Keratinocyte (primary cell): ENCODE measurements around the gene SMC4. TPM values are rescaled to one million over a fixed set of nuclear protein-coding genes. Genes with fewer than 3 reads are reported as not detected.

ENCODE experiments used
- DNase-seq: peaks from one replicate; pipeline ENCODE4 v3.0.0-alpha.2; 2011; ENCODE audit warnings: low read depth, missing footprints, low spot score
- FAIRE-seq: peaks from 2 replicates; lab custom pipeline; 2011; peaks lifted over from hg19 to GRCh38; lab: Jason Lieb, UNC
- H2AFZ ChIP-seq: 2 replicates; pipeline ENCODE4 v1.6.0; 2012; ENCODE audit warnings: low read length, control low read depth, inconsistent platforms; ENCODE audit not compliant: control insufficient read depth
- H3K27ac ChIP-seq: 2 replicates; pipeline ENCODE4 v1.5.1; 2011; ENCODE audit warnings: low read length; ENCODE audit not compliant: control insufficient read depth, insufficient read depth
- H3K27me3 ChIP-seq: 3 replicates; pipeline ENCODE4 v1.6.0; 2011; ENCODE audit warnings: low read length; ENCODE audit not compliant: control insufficient read depth, insufficient read depth; ENCODE audit errors: extremely low read depth
- H3K36me3 ChIP-seq, 2 experiments: 2 replicates in 1 of 2; 3 replicates in 1 of 2; pipeline ENCODE4 v1.5.1; 2011; ENCODE audit warnings: low read length in 2 of 2, mild to moderate bottlenecking in 1 of 2; ENCODE audit not compliant: control insufficient read depth in 2 of 2, insufficient read depth in 2 of 2; ENCODE audit errors: extremely low read depth in 1 of 2
- H3K4me1 ChIP-seq: 3 replicates; pipeline ENCODE4 v1.5.1; 2011; ENCODE audit warnings: low read length; ENCODE audit not compliant: control insufficient read depth, insufficient read depth; ENCODE audit errors: extremely low read depth
- H3K4me2 ChIP-seq: 3 replicates; pipeline ENCODE4 v1.6.0; 2011; ENCODE audit warnings: low read depth, low read length; ENCODE audit not compliant: control insufficient read depth, insufficient read depth; ENCODE audit errors: extremely low read depth
- H3K4me3 ChIP-seq, 3 experiments: fragments of 200-600 bp in 1 of 3; sonication (generic) in 1 of 3; 2 replicates in 2 of 3; 3 replicates in 1 of 3; pipeline ENCODE4 v1.5.1; 2011 to 2016; ENCODE audit warnings: low read length in 3 of 3, mild to moderate bottlenecking in 3 of 3, control low read depth in 2 of 3, inconsistent platforms in 1 of 3, low read depth in 1 of 3, mixed read lengths in 1 of 3, mixed run types in 1 of 3, moderate library complexity in 1 of 3; ENCODE audit not compliant: control insufficient read depth in 2 of 3, insufficient read depth in 2 of 3; ENCODE audit errors: extremely low read depth in 1 of 3
- H3K79me2 ChIP-seq: 2 replicates; pipeline ENCODE4 v1.6.0; 2012; ENCODE audit warnings: low read length; ENCODE audit not compliant: control insufficient read depth, insufficient read depth
- H3K9ac ChIP-seq: 3 replicates; pipeline ENCODE4 v1.6.0; 2011; ENCODE audit warnings: low read length; ENCODE audit not compliant: control insufficient read depth, insufficient read depth; ENCODE audit errors: extremely low read depth
- H3K9me1 ChIP-seq: 3 replicates; pipeline ENCODE4 v1.6.0; 2011; ENCODE audit warnings: low read length; ENCODE audit not compliant: control insufficient read depth, insufficient read depth; ENCODE audit errors: extremely low read depth
- H3K9me3 ChIP-seq: 2 replicates; pipeline ENCODE4 v1.5.1; 2012; ENCODE audit warnings: low read depth, low read length; ENCODE audit not compliant: control insufficient read depth
- H4K20me1 ChIP-seq: 3 replicates; pipeline ENCODE4 v1.6.0; 2011; ENCODE audit warnings: low read length; ENCODE audit not compliant: control insufficient read depth, insufficient read depth; ENCODE audit errors: extremely low read depth
- CTCF ChIP-seq, 3 experiments: IDR thresholded peaks in 1 of 3; conservative IDR thresholded peaks in 1 of 3; optimal IDR thresholded peaks in 1 of 3; 2 replicates in 2 of 3; 3 replicates in 1 of 3; pipeline versions ENCODE3 to v1.5.1; 2011; ENCODE audit warnings: low read length in 3 of 3, mild to moderate bottlenecking in 3 of 3, moderate library complexity in 2 of 3, control low read depth in 1 of 3, inconsistent platforms in 1 of 3; ENCODE audit not compliant: insufficient read depth in 2 of 3; ENCODE audit errors: extremely low read depth in 1 of 3
- EZH2 ChIP-seq: IDR thresholded peaks from one replicate; pipeline ENCODE4 v1.6.1; 2012; ENCODE audit warnings: inconsistent platforms, mild to moderate bottlenecking, low read length, moderate library complexity
- dilution Hi-C: fragments of 300-500 bp; cut with MboI; formaldehyde crosslinking; loops from one replicate; pipeline ENCODE4 v1.7.0; 2020; ENCODE audit warnings: low sequenced_read_pairs; ENCODE audit not compliant: extremely low pct_ligation_motif_present
- polyA plus RNA-seq, 5 experiments: library from polyadenylated mRNA; depleted of rRNA in 3 of 5; stranded (reverse) in 3 of 5; stranded (forward) in 1 of 5; unstranded in 1 of 5; fragments of >200 nt; gene quantifications; 1 replicate in 1 of 5; 2 replicates in 3 of 5; 3 replicates in 1 of 5; pipeline versions ENCODE4 v1.2.1 to v1.2.3, GENCODE V29; 2011 to 2012; ENCODE audit warnings: missing spikeins in 2 of 5, low read depth in 1 of 5, low replicate concordance in 1 of 5

The SMC4 gene
- polyA plus RNA-seq, 1 donor (not counting 4 experiments of a cell fraction or from before 2014, with no cell fraction given) = 45.2 TPM

- dilution Hi-C loops = no loop called here
- no peak overlapping the region for H3K4me3 ChIP-seq
- H3K79me2 ChIP-seq = peaks cover 65% of the 10 kb centered on the region
Measured at GRCh38 chr3:160446522-160447056, 47.1 kb downstream of the SMC4 start.

GRCh38 chr3:160447544-160447943, 48.1 kb downstream of the SMC4 start:
- DNase-seq (no peak), FAIRE-seq (no peak)
- Histone ChIP-seq H3K4me3 (peak overlapping the region in 2 of 3 experiments; percentile 25 to 95), H3K27ac (peak overlapping the region; percentile 32), H3K4me2 (peak overlapping the region; percentile 94), H3K36me3 (peaks cover 0 to 9% of the 10 kb centered on the region in 2 experiments), H4K20me1 (no peaks in the 10 kb centered on the region), H3K79me2 (peaks cover 59% of the 10 kb centered on the region), H3K27me3 (no peaks in the 10 kb centered on the region), H3K9ac (no peak overlapping the region), H3K9me3 (peaks cover 3% of the 10 kb centered on the region), H3K9me1 (no peaks in the 10 kb centered on the region), H2AFZ (no peak overlapping the region), H3K4me1 (peaks cover 25% of the 10 kb centered on the region)
- TF ChIP-seq CTCF (optimal IDR thresholded peaks at IDR 0.05 in 1 of 3, IDR thresholded peaks at IDR 0.05 in 1 of 3, conservative IDR thresholded peaks at IDR 0.05 in 1 of 3; ENCODE audit: extremely low read depth in 1 of 3, insufficient read depth in 2 of 3, low read length in 3 of 3) (no peak), EZH2 (no peak)
- dilution Hi-C loops = no loop called here

More at GRCh38 chr3:160446522-160447056, 47.1 kb downstream of the SMC4 start:
- H3K27me3 ChIP-seq = no peaks in the 10 kb centered on the region
- FAIRE-seq (no peak), DNase-seq (no peak)
- H4K20me1 ChIP-seq = no peaks in the 10 kb centered on the region
- peaks cover 25% of the 10 kb centered on the region for H3K4me1 ChIP-seq
- peaks cover 0 to 9% of the 10 kb centered on the region in 2 experiments for H3K36me3 ChIP-seq
- peak overlapping the region; percentile 32 for H3K27ac ChIP-seq
- TF ChIP-seq EZH2 (no peak), CTCF (optimal IDR thresholded peaks at IDR 0.05 in 1 of 3, IDR thresholded peaks at IDR 0.05 in 1 of 3, conservative IDR thresholded peaks at IDR 0.05 in 1 of 3; ENCODE audit: extremely low read depth in 1 of 3, insufficient read depth in 2 of 3, low read length in 3 of 3) (no peak)
- no peak overlapping the region for H3K4me2 ChIP-seq
- peaks cover 3% of the 10 kb centered on the region for H3K9me3 ChIP-seq
- no peaks in the 10 kb centered on the region for H3K9me1 ChIP-seq
- H3K9ac ChIP-seq = no peak overlapping the region
- H2AFZ ChIP-seq = no peak overlapping the region
